Measurements from ENCODE around the gene FADS2.

GRCh38 chr11:61817471-61818202, 10.5 kb upstream of the FADS2 start:
- no peak for TF ChIP-seq GATA2 (IDR thresholded peaks at IDR 0.05; ENCODE audit: low read depth, low read length)
- no peak for TF ChIP-seq GATA3 (IDR thresholded peaks at IDR 0.05; ENCODE audit: low read depth, low read length)
